CD4-positive, alpha-beta T cell treated with Interleukin-2 at 100 ng/mL for 4 hours (primary cell): ENCODE data around the gene EPN3.

ENCODE experiments used
- DNase-seq: peaks from one replicate; pipeline ENCODE4 v3.0.0-alpha.2; 2020; ENCODE audit warnings: low spot score

Gene EPN3

DNA sequence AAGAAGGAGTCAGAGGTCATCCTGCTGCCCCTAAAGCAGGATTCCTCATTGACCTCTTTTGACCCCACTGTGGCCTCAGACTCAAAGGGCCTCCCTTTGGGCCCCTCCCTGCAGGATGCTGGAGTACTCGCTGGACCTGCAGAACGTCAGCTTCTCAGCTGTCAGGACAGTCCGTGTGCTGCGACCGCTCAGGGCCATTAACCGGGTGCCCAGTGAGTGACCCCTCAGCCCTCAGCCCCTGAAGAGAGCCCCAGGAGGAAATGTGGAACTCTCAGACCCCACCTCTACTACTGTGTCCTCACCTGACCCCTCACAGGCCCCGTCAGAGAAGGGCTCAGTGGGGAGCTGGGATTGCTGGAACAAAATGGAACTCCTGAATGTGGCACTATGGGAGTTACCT is 37.1 kb downstream of the EPN3 start:
- DNase-seq = no peak

DNA sequence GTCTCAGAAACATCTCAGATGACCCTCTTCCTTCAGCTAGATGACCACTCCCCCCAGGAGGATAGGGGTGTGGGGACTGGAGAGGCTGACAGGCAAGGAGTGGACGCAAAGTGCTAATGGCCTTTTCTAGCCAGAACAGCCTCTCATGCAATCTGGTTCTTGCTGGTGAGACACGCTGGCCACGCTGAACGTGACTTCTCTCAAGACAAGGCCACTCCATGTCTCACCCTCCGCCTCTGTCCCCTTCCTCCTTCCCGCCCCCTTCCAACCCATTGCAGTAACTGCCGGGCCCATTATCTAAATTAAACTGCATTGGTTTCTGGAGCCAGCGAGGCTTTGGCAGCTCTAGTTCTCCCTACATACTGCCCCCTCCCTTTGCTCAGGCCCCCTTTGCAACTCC is 37.5 kb downstream of the EPN3 start:
- no peak for DNase-seq

DNA sequence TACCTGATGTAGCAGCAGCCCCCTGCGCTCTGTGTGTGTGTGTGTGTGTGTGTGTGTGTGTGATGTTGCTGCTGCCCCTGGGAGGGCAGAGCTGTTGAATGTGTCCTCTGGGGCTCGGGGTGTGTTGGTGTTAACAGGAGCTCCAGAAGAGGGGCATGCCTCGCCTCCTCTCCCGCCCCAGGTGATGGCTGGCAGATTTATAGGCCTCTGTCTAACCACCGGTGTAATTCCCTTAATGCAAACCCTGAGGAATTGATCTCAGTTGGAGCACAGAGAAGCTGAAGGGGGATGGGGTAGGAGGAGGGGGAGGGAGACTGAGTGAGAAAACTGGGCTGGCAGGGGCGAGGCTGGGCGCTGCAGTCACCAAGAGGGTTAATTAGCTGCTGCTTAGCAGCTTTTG is 38.0 kb downstream of the EPN3 start:
- DNase-seq = no peak

DNA sequence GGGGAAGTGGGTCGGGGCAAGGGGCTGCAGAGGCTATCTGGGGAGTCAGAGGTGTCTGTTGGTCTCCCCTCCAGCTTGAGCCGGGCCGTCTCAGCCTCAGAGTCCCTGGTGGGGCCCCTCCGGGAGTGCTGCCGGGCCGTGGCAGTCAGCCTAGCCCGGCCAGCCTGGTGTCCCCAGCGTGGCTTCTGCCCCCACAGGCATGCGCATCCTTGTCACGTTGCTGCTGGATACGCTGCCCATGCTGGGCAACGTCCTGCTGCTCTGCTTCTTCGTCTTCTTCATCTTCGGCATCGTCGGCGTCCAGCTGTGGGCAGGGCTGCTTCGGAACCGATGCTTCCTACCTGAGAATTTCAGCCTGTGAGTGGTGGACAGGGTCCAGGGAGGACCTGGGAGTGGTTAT is 39.1 kb downstream of the EPN3 start:
- no peak for DNase-seq

DNA sequence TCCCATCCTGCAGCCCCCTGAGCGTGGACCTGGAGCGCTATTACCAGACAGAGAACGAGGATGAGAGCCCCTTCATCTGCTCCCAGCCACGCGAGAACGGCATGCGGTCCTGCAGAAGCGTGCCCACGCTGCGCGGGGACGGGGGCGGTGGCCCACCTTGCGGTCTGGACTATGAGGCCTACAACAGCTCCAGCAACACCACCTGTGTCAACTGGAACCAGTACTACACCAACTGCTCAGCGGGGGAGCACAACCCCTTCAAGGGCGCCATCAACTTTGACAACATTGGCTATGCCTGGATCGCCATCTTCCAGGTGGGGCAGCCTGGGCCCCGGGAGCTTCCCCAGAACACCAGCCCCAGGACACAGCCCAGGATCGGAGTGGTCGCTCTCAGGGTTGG is 40.0 kb downstream of the EPN3 start:
- no peak for DNase-seq

DNA sequence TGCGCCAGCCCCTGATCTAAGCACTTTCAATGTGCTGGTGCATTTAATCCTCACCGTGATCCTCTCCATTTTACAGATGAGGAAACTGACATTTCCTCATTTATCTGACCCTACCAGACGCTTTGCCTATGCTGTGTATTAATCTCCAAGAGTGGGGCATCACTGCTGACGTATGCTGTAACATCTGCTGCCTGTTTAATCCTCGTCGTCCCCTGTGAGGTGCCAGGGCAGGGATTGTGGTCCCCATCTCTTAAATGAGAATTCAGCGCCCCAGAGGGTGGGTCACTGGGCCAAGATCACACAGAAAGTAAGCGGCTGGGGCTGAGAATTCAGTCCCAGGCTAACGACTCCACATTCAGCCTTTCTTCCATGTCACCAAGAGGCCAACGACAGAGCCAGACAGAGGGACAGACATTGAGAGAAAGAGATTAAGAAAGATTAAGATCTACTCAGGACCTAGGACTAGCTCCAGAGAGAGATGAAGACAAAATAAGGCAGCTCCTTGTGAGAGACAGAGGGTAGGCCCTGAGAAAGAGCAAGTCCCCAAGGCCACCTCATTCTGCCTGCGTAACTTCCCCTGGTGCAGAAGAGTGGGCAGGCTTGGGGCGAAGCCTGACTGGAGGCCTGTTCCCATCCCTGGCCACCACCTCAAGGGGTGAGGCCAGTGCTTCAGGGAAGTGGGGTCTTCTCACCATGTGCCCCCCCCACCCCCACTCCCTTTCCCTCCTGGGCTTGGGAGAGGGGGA is 41.5 kb downstream of the EPN3 start:
- no peak for DNase-seq

DNA sequence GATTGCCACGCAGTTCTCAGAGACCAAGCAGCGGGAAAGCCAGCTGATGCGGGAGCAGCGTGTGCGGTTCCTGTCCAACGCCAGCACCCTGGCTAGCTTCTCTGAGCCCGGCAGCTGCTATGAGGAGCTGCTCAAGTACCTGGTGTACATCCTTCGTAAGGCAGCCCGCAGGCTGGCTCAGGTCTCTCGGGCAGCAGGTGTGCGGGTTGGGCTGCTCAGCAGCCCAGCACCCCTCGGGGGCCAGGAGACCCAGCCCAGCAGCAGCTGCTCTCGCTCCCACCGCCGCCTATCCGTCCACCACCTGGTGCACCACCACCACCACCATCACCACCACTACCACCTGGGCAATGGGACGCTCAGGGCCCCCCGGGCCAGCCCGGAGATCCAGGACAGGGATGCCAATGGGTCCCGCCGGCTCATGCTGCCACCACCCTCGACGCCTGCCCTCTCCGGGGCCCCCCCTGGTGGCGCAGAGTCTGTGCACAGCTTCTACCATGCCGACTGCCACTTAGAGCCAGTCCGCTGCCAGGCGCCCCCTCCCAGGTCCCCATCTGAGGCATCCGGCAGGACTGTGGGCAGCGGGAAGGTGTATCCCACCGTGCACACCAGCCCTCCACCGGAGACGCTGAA is 43.2 kb downstream of the EPN3 start:
- no peak for DNase-seq

DNA sequence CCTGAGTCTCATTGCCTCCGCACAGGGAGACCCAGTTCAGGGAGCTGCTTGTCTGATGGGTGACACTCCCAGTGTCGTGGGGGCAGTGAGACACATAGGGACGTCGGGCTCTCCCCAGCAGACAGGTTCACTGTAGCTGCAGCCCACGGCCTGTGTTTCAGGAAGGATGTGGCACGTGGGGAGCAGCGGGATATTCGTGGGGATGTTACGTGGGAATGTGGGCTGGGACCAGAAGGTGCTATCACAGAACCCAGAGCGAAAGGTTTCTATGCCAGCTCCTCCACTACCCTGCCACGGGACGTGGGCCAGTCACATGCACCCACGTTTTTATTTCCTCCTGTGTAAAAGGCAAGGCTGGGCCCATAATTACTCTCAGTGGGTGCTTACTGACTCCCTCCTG is 44.3 kb downstream of the EPN3 start:
- DNase-seq = no peak

DNA sequence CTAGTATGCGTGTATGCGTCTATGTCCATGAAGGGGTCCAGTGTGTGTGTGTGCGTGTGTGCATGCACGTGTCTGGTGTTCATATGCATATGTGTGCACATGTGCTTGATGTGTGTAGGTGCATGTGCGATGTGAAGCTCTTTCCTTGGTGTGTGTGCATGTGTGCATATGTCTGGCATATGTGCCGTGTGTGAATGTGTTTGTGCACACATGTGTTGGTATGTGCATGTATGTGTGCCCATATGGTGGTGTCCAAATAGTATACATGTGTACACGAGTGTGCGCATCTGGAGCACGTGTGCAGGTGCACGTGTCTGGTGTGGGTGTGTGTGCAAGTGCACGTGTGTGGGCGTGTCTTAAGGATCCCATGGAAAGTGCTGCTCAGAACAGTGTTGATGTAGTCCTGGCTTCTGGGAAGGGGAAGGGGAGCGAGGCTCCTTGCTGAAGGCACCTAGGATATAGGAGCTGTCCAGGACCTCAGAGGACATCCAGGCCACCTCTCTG is 45.0 kb downstream of the EPN3 start:
- no peak for DNase-seq

DNA sequence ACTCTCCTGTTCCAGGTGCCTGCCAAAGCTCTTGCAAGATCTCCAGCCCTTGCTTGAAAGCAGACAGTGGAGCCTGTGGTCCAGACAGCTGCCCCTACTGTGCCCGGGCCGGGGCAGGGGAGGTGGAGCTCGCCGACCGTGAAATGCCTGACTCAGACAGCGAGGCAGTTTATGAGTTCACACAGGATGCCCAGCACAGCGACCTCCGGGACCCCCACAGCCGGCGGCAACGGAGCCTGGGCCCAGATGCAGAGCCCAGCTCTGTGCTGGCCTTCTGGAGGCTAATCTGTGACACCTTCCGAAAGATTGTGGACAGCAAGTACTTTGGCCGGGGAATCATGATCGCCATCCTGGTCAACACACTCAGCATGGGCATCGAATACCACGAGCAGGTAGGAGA is 45.6 kb downstream of the EPN3 start:
- DNase-seq = no peak

DNA sequence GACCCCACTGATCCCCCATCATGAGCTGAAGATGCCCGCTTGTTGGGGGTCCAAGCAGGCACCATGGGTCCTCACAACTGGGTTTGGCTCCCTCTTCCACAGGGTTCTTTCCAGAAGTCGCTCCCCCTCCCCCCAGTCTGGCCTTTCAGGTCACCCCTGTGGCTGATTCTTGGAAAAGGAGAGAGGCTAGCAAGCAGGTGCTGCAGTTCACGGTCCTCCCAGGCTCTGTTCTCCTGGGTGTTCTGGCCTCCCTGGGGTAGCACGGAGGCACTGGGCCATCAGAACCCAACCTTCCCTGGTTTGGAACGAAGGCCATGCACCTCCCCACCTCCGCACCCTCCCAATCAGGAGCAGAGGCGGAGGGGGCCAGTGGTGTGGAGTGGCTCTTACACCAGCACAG is 46.9 kb downstream of the EPN3 start:
- no peak for DNase-seq

DNA sequence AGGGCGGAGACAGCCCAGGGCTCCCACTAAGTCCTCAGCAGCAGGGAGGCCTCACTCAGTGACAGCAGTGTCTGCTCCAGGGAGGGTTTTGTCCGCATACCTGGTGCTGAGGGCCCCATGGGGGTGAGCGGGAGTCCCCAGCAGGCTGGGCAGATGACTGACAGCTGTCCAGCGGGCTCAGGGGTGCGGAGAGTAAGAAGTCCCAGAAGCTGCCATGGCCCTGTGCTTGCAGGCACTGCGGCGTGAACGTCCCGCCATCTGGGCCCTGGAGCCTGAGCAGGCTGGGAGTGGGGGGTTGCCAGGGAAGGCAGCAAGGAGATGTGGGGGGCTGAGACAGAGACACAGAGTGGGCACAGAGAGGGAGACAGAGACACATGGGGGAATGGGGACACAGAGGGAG is 48.1 kb downstream of the EPN3 start:
- DNase-seq = no peak

DNA sequence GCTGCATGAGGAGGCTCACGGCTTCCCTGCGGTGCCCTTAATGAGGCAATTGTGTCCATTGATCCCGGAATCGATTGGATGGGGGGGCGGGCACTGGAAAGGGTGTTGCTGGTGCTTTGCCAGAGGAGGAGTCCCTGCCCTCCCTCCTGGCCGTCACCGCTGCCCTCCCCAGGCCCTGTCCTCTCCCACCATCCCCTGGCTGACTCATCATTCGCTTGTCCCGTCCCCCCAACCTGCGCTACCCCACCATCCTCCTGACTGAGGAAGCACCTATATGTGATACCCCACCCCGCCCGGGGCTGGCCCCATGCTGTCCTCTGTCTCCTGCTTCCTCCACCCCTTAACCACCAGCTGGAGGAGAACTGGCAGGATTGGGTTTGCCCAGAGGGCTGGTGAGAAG is 48.8 kb downstream of the EPN3 start:
- no peak for DNase-seq

DNA sequence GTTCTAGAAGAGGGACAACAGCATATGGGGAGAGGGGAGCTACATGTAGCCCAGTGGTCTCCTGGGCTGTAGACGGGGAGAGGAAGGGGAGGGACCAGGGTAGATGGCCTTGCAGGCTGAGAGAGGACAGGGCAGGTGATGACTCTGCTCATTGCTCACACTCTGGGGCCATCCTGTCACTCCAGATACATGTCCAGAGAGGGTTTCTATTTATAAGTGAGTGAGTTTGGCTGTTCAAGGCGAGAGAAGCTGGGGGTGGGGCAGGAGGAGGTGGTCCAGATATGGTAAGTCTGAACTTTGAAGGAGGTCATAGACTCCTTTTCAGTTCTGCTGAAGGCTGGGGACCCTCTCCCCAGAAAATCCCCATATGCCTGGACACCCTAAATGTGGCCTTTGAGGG is 50.2 kb downstream of the EPN3 start:
- no peak for DNase-seq

DNA sequence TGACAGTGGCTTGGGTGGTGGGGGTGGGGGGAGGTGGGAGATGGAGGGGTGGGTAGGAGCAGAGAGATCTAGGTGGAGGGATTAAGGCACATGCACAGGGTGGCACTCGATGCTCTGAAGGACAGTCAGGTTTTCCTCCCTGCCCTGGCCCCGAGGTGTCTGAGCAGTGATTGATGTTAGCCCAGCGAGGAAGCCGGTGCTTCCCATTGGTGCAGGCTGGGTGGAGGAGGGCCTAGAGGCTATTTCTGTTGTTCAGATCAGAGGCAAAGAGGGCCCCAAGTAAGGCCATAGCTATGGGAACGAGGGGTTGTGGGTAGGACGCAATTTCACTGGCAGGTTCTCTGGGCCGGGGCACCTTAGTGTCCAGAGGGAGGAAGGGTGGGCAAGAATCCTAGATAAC is 51.1 kb downstream of the EPN3 start:
- no peak for DNase-seq

DNA sequence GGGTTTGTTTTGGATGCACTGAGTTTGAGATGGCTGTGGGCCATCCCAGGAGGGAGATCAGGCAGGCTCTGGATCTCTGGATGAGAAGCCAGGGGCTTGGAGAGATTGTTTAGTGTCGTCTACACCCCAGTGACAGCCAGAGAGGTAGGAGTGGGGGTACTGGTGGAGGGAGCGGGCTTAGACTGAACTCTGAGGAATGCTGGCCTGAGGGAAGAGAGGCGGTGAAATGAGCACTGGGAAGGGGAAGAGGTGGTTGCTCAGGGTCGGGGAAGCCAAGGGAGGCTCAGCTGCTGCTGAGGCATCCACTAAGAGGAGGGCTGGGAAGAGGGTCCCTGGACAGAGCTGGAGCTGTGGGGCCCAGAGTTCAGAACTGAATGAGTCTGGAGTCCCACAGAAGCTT is 51.6 kb downstream of the EPN3 start:
- no peak for DNase-seq

DNA sequence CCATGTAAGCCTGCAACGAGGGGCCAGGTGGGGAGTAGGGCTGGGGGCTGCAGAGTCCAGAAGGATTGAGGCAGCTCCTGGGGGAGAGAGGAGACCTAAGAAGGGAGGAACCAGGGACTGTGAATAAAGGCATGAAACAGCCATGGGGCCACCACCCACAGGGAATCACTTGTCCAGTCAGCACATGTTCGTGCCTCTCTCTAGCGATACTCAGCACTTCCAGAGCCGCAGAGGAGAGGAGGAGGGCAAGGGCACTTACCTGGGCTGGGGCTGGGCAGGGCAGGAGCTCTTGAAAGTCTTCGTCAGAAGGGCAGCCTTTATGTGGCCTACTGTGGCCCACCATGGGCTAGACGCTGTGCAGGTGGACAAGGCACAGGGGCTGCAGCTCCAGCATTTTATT is 52.2 kb downstream of the EPN3 start:
- DNase-seq = no peak

DNA sequence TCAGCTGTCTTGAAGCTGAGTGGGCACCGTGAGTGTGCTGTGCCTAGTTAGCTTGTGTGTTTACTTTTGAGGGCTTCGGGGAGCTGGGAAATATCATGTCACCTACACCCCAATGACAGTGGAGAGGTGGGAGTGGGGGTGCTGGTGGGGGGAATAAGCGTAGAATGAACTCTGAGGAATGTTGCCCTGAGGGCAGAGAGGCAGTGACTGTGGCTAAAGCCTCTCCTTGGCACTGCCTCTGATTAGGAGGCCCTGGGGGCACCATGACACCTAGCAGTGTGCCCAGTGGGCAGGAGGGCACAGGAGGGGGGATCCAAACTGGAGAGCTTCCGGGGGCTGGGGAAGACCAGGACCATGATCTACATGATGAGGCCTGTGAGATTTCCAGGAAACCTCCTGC is 52.8 kb downstream of the EPN3 start:
- no peak for DNase-seq

DNA sequence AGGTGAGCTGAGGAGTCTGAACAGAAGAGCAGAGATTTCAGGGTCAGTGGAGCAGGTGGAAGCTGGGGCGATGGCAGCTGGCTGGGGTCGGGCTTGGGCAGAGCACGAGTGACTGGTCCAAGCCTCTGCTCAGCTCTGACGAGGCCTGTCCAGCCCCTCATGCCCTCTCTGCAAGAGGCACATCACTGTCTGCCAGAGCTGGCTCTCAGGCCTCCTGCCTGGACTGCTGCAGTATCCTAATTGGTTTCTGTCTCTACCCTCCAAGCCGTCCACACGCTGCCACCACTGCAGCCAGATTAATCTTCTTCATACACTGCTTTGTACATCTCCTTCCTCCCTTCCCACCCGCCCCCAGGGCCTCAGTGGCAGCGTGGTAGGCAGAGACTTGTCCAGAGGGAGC is 53.4 kb downstream of the EPN3 start:
- no peak for DNase-seq

DNA sequence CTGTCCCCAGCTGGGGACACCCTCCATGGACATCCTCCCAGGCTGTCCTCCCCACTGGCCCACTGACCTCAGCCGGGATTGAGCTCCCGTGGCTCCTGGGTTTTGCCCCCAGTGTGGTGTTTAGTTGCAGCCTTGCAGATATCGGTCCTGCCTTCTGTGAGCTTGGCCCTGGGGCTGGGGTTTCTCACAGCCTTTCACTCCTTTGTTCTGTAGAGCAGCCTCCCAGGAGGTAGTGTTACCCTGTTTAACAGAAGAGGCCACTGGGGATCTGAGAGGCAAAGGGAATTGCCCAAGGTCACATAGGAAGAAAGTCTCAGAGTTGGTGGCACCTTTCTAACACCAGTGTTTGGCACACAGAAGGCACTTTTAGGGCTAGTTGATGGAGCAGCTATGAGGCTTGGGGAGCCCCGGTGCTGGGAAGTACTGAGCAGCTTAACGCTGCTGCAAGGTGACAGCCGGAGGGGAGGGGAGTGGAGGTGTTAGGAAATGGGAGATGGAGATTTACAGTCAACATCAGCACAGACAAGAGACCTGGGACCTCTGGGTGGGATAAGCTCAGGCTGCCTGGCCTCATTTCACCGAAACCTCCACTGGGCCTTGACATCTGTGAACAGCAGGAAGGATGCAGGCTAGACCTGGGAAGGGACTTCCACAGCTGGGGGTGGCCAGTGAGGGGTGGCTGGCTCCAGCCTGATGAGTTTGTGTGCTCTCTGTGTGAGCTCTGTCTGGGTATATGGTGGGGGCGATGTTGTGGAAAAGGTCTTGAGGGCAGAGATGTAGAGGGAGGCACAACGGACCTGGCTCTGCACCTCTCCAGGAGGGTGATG is 54.1 kb downstream of the EPN3 start:
- DNase-seq = no peak

DNA sequence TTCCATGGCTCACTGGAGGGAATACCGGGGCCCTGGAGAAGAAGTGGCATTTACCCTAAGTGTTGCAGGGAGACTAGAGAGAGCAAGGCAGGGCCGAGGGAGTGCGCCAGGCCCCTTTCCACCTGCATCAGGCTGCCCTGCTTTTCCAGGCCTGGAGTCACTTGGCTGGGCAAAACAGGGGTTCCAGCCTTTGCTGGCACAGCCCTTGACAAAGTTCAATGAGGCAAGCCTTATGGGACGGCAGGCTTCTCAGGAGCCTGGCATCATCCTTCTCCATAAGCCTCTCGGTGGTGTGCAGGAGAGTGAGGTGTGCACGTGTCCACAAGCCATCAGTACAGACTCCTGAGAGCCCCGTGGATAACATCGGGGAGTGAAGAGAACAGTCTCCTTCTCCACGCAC is 55.0 kb downstream of the EPN3 start:
- DNase-seq = no peak

DNA sequence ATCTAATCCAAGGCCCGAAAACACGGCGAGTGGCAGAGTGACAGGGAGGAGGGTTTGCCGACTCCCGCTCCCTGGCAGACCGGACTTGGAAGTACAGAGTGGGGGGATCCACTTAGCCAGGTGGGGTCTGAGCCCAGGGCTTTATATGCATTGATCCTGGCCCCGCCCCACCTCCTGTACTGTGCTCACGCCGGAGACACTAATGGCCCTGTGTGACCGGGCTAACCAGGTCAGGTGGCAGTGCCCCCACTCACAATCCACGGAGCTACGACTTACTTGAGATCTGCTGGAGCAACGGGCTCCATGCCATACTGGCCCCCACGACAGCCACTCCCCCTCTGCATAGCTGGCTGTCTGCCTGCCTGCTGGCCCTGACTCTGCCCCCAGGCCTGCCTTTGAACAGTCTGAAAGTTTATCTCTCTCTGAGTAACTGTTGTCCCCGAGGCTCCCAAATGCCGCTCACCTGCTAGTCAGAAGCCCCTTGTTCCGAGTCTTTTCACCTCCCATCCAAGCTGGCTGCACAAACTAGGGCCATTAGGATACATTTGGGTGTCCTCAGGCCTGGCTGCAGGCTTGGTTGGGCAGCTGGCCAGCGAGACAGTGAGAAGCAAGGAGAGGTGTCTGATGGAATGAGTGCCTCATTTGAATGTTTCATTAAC is 56.0 kb downstream of the EPN3 start:
- DNase-seq = no peak
